GM21825 (cell line): ENCODE measurements around the gene SLC6A20.

Source experiments
- ATAC-seq: cut with Tn5 transposase; IDR thresholded peaks from one replicate; pipeline ENCODE4 v1.9.1; 2021; ENCODE audit warnings: mild to moderate bottlenecking, moderate library complexity; ENCODE audit not compliant: unreplicated experiment

The SLC6A20 gene

DNA sequence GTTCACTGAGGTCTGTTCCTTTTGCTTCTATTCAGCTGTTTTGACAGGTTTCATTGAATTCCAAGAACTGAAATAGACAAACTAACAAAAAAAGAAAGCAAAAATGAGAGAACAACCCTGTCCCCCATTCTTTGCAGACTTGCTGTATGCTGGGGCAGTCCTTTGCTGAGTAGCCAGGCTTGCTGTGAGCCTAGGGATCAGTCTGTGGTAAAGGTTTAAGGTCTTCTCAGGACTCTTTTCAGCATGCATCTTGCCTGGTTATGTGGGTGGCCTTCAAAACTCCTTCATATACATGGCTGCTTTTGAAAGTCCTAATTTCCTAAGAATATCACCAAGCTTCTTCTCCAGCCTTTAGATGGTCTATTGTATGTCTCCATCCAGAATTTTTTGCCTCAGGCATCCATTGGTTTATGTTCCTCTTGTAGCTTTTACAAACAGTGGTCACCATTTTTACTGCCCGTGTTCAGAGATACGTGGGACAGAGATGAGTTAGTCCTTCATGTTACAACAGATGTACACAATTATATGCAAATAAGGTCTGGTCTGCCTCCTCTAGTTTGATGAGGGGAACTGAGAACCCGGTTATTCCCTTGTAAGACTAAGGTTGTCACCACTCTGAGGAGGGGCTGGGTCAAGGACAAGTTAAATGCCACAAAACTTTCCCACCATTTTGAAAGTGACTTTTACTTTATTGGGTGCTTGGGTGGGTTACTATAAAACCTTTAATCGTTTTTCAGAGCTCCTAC, 65.8 kb downstream of the SLC6A20 start:
- ATAC-seq, result no peak

- ATAC-seq, result no peak
Measured at GRCh38 chr3:45729614-45730013, 66.7 kb downstream of the SLC6A20 start.

GRCh38 chr3:45724911-45725310, 71.4 kb downstream of the SLC6A20 start:
- no peak for ATAC-seq

GRCh38 chr3:45719655-45720487, 76.5 kb downstream of the SLC6A20 start:
- ATAC-seq, result no peak

- ATAC-seq, result no peak
Measured at GRCh38 chr3:45716790-45717336, 79.5 kb downstream of the SLC6A20 start.

DNA sequence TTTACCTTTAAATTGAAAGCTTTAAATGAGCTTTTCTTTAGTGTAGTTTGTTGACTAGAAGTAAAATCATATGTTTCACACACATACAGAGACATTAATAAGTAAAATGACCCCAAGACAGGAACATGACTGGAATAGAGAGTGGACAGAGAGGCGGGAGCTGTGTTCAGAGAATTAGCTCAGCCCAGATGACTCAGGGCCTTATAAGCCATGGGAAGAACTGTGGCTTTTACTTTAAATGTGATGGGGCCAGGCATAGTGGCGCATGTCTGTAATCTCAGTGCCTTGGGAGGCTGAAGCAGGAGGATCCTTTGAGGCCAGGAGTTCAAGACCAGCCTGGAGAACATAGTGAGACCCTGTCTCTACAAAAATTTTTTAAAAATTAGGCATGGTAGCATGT, 80.4 kb downstream of the SLC6A20 start:
- no peak for ATAC-seq

DNA sequence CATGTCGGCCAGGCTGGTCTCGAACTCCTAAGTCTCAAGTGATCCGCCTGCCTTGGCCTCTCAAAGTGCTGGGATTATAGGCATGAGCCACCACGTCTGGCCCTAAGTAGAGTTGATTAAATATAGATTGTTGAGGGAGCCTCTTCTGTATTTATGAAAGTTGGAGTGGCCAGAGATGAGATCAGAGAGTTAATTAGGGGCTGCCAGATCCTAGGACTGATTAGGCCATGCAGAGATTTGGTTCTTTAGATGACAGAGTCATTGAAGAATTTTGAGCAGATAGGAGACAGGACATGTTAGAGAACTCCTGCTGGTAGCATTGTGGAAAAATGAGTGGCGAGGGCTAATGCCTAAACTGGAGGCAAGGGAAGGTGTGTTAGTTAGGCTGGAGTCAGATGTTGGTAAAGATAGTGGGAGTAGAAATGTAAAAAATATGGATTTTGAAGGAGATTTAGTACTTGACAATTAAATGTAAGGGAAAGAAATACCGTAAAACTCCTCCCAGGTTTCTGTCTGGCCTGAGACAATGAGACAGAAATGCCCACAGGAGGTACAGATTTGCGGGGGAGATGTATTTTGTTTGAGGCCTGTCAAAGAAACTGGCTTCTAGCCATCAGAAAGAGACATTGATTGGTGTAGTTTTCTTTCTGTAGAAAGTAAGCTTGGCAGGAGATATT, 83.8 kb downstream of the SLC6A20 start:
- no peak for ATAC-seq

DNA sequence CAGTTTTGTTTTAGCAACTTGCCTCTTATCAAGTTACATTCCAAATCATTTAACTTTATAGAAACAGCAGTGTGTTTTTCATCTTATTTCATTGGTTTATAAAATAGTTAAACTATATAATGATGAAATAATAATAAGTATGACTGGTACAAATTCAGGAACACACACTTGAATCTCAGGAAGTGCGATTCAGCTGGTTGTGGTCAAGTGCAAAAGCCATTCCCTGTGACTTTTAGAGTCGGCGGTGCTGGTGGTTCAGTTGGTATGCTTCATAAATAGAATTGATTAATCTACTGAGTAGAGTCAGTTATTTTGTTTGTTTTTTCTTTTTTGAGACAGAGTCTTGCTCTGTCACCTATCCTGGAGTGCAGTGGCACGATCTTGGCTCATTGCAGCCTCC, 84.4 kb downstream of the SLC6A20 start:
- ATAC-seq, result no peak

DNA sequence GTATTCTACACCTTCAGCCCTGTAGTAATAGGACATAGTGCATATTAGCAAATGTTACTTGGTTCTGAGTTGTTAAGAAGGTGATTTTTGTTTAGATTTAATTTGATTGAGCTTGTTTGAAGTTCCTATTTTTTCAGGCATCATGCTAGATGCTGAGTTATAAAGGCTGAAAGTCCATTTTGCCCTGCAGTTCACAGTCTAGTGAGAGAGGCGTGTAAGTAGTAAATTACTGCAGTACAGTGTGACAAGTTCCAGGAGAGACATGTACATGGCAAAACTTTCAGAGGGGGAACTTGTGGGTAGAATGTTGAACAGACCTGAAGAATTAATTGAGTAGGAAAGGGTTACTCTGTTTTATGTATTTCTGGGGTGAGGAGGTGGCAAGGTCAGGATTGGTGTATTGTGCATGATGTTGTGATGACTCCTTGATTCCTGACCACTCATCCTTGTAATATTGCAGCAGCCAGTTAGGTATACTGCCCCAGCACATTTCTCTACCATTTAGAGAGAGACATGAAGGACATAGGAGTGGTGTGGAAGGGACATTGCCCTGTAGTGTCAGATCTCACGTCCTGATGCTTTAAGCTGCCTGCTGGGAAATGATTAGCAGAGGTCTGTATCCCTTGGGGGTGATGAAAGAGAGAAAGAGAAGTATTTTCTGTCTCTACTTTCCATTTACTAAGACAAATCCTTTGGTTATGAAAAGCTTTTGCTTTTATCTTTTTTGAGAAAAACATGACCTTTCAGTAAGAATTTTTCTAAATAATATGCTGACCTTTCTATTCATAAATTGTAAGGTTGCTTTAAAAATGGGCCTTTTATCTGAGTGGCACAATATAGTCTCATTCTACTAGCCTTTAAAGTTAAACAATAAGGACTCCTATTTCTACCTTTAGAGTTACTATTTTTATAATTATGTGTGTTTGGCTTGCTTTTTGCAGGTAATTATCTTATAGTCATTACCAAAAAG, 90.2 kb downstream of the SLC6A20 start:
- no peak for ATAC-seq
